MM.1S (cell line): ENCODE results near the gene POLD4.

ENCODE experiments used
- CTCF ChIP-seq: fragments of 300-600 bp; sonication (generic); IDR thresholded peaks from 2 replicates; pipeline ENCODE4 v1.5.1; 2016; ENCODE audit warnings: antibody characterized with exemption, low read length, mixed read lengths
- EZH2 ChIP-seq: fragments of 300-600 bp; sonication (generic); optimal IDR thresholded peaks from 2 replicates; pipeline ENCODE3; 2017; ENCODE audit warnings: low read depth, mild to moderate bottlenecking, antibody characterized with exemption, low read length, mixed read lengths
- EZH2phosphoT487 ChIP-seq: fragments of 300-600 bp; sonication (generic); IDR thresholded peaks from 2 replicates; pipeline ENCODE4 v1.6.1; 2018; ENCODE audit warnings: antibody characterized with exemption, low read length

- no peak for TF ChIP-seq CTCF
- TF ChIP-seq EZH2phosphoT487, result no peak
- no peak for TF ChIP-seq EZH2
Observed at GRCh38 chr11:67353317-67354074, at the start of gene POLD4.
